H1 (cell line): ENCODE measurements around the gene ENDOU. TPM values are rescaled to one million over a fixed set of nuclear protein-coding genes. Genes with fewer than 3 reads are reported as not detected.

ENCODE experiments used
- CTCF ChIA-PET: fragments of 300-600 bp; sonication (Branson Sonifier 250); formaldehyde crosslinking; loops from one replicate; lab custom pipeline; 2021; ENCODE audit not compliant: partially characterized antibody; lab: Charles Lee
- POLR2A ChIA-PET: fragments of 300-600 bp; sonication (Branson Sonifier 250); formaldehyde crosslinking; loops from one replicate; lab custom pipeline; 2021; ENCODE audit warnings: inconsistent platforms; ENCODE audit not compliant: partially characterized antibody; lab: Charles Lee
- DNase-seq, 2 experiments: peaks; one replicate each; pipeline versions ENCODE4 v3.0.0 to v3.0.0-alpha.2; 2010 to 2022; ENCODE audit warnings: low spot score in 2 of 2, low read depth in 1 of 2, mixed read lengths in 1 of 2
- FAIRE-seq: peaks from 2 replicates; lab custom pipeline; 2011; peaks lifted over from hg19 to GRCh38; lab: Jason Lieb, UNC
- H2AFZ ChIP-seq: 2 replicates; pipeline ENCODE4 v1.8.1; 2012; ENCODE audit warnings: low read length, inconsistent platforms
- H2AK5ac ChIP-seq: 2 replicates; pipeline ENCODE4 v1.6.1; 2013; ENCODE audit warnings: low read depth, low read length
- H2BK120ac ChIP-seq: replicated peaks from 2 replicates; pipeline ENCODE3; 2013; ENCODE audit warnings: low read depth, low read length, inconsistent platforms
- H2BK12ac ChIP-seq: 2 replicates; pipeline ENCODE4 v1.6.1; 2013; ENCODE audit warnings: low read depth, low read length
- H2BK15ac ChIP-seq: 2 replicates; pipeline ENCODE4 v1.6.1; 2013; ENCODE audit warnings: low read length
- H2BK20ac ChIP-seq: 2 replicates; pipeline ENCODE4 v1.6.1; 2013; ENCODE audit warnings: low read length
- H2BK5ac ChIP-seq: 2 replicates; pipeline ENCODE4 v1.6.1; 2013; ENCODE audit warnings: low read depth, low read length
- H3K14ac ChIP-seq: 2 replicates; pipeline ENCODE4 v1.6.1; 2013; ENCODE audit warnings: inconsistent platforms; ENCODE audit not compliant: insufficient read length
- H3K18ac ChIP-seq: 2 replicates; pipeline ENCODE4 v1.6.1; 2013; ENCODE audit warnings: low read length; ENCODE audit errors: extremely low read depth
- H3K23ac ChIP-seq: 2 replicates; pipeline ENCODE4 v1.6.1; 2013; ENCODE audit warnings: inconsistent platforms; ENCODE audit not compliant: insufficient read length
- H3K23me2 ChIP-seq: 2 replicates; pipeline ENCODE4 v1.6.1; 2013; ENCODE audit warnings: low read depth, low read length
- H3K27ac ChIP-seq: 2 replicates; pipeline ENCODE4 v1.6.1; 2011; ENCODE audit warnings: low read depth, low read length, inconsistent platforms
- H3K27me3 ChIP-seq, 4 experiments: replicated peaks in 1 of 4; 1 replicate in 1 of 4; 2 replicates in 3 of 4; pipeline versions ENCODE4 v1.6.1 to v1.8.1; 2011 to 2013; ENCODE audit warnings: low read length in 3 of 4, mild to moderate bottlenecking in 3 of 4, inconsistent platforms in 2 of 4, mixed read lengths in 2 of 4, moderate library complexity in 1 of 4; ENCODE audit not compliant: control insufficient read depth in 3 of 4, insufficient read depth in 3 of 4; ENCODE audit errors: extremely low read depth in 1 of 4
- H3K36me3 ChIP-seq, 4 experiments: 2 replicates each; pipeline versions ENCODE4 v1.6.1 to v1.8.1; 2011 to 2013; ENCODE audit warnings: mild to moderate bottlenecking in 4 of 4, low read length in 3 of 4, moderate library complexity in 2 of 4, control low read depth in 1 of 4, inconsistent platforms in 1 of 4; ENCODE audit not compliant: insufficient read depth in 4 of 4, control insufficient read depth in 2 of 4
- H3K4ac ChIP-seq: replicated peaks from 2 replicates; pipeline ENCODE3; 2013; ENCODE audit warnings: low read length, low read depth, mixed read lengths, inconsistent platforms; ENCODE audit not compliant: insufficient read length
- H3K4me1 ChIP-seq, 4 experiments: replicated peaks in 1 of 4; 1 replicate in 1 of 4; 2 replicates in 3 of 4; pipeline versions ENCODE4 v1.6.1 to v1.8.1; 2011 to 2013; ENCODE audit warnings: low read length in 3 of 4, inconsistent platforms in 2 of 4, mixed read lengths in 1 of 4; ENCODE audit not compliant: insufficient read depth in 4 of 4, control insufficient read depth in 3 of 4
- H3K4me2 ChIP-seq, 2 experiments: 2 replicates each; pipeline versions ENCODE4 v1.6.1 to v1.8.1; 2011 to 2013; ENCODE audit warnings: low read depth in 2 of 2, low read length in 2 of 2, control low read depth in 1 of 2, inconsistent platforms in 1 of 2, mild to moderate bottlenecking in 1 of 2; ENCODE audit not compliant: insufficient read depth in 1 of 2
- H3K4me3 ChIP-seq, 4 experiments: fragments of 200-600, 300-600 bp in 1 of 4; sonication (generic), shearing (Covaris generic), sonication (Bioruptor Twin) in 1 of 4; 2 replicates each; pipeline versions ENCODE4 v1.5.1 to v1.8.1; 2011 to 2016; ENCODE audit warnings: low read length in 4 of 4, low read depth in 3 of 4, control low read depth in 2 of 4, inconsistent platforms in 2 of 4, mild to moderate bottlenecking in 2 of 4, mixed read lengths in 1 of 4, moderate library complexity in 1 of 4; ENCODE audit not compliant: insufficient read depth in 2 of 4; ENCODE audit errors: extremely low read depth in 1 of 4
- H3K56ac ChIP-seq: replicated peaks from 2 replicates; pipeline ENCODE3; 2013; ENCODE audit warnings: low read depth, mild to moderate bottlenecking, mixed read lengths, low read length, inconsistent platforms; ENCODE audit not compliant: insufficient read length
- H3K79me1 ChIP-seq: 2 replicates; pipeline ENCODE4 v1.6.1; 2013; ENCODE audit warnings: low read depth, low read length, control low read depth
- H3K79me2 ChIP-seq, 2 experiments: 2 replicates each; pipeline versions ENCODE4 v1.6.1 to v1.8.1; 2012 to 2013; ENCODE audit warnings: low read length in 2 of 2, mild to moderate bottlenecking in 2 of 2, inconsistent platforms in 1 of 2; ENCODE audit not compliant: insufficient read depth in 2 of 2, control insufficient read depth in 1 of 2
- H3K9ac ChIP-seq, 4 experiments: replicated peaks in 1 of 4; 1 replicate in 1 of 4; 2 replicates in 3 of 4; pipeline versions ENCODE4 v1.6.1 to v1.8.1; 2011 to 2013; ENCODE audit warnings: low read depth in 3 of 4, low read length in 3 of 4, control low read depth in 2 of 4, mild to moderate bottlenecking in 2 of 4, moderate library complexity in 2 of 4, inconsistent platforms in 1 of 4; ENCODE audit errors: extremely low read depth in 1 of 4
- H3K9me3 ChIP-seq, 2 experiments: 2 replicates each; pipeline versions ENCODE4 v1.6.1 to v1.8.1; 2012 to 2013; ENCODE audit warnings: mild to moderate bottlenecking in 2 of 2, moderate library complexity in 2 of 2, control low read depth in 1 of 2, inconsistent platforms in 1 of 2, low read depth in 1 of 2, low read length in 1 of 2, mixed read lengths in 1 of 2; ENCODE audit not compliant: insufficient read depth in 2 of 2
- H4K20me1 ChIP-seq, 2 experiments: replicated peaks in 1 of 2; 2 replicates each; pipeline versions ENCODE3 to v1.8.1; 2011 to 2013; ENCODE audit warnings: inconsistent platforms in 2 of 2, low read length in 2 of 2, mild to moderate bottlenecking in 1 of 2; ENCODE audit not compliant: insufficient read depth in 2 of 2, control insufficient read depth in 1 of 2
- H4K5ac ChIP-seq: 2 replicates; pipeline ENCODE4 v1.6.1; 2013; ENCODE audit warnings: low read length, low read depth, mixed read lengths, inconsistent platforms; ENCODE audit not compliant: insufficient read length
- H4K8ac ChIP-seq: 2 replicates; pipeline ENCODE4 v1.8.0; 2013; ENCODE audit warnings: mild to moderate bottlenecking, moderate library complexity, low read length, inconsistent platforms; ENCODE audit not compliant: insufficient read depth; ENCODE audit errors: extremely low read depth
- H4K91ac ChIP-seq: replicated peaks from 2 replicates; pipeline ENCODE3; 2013; ENCODE audit warnings: low read length, mixed read lengths, inconsistent platforms; ENCODE audit not compliant: insufficient read length
- ATF3 ChIP-seq: IDR thresholded peaks from 2 replicates; pipeline ENCODE4 v1.6.1; 2011; ENCODE audit warnings: low read depth, mild to moderate bottlenecking, low read length; ENCODE audit not compliant: insufficient read depth
- BCL11A ChIP-seq, 2 experiments: IDR thresholded peaks; one replicate each; pipeline ENCODE4 v1.6.1; 2011; ENCODE audit warnings: low read depth in 2 of 2, low read length in 2 of 2, mild to moderate bottlenecking in 2 of 2
- CHD1 ChIP-seq: IDR thresholded peaks from 2 replicates; pipeline ENCODE4 v1.6.1; 2012; ENCODE audit warnings: low read depth, low read length, improper control_type of control experiment
- CTCF ChIP-seq, 3 experiments: IDR thresholded peaks; 1 replicate in 2 of 3; 2 replicates in 1 of 3; pipeline versions ENCODE4 v1.5.1 to v1.6.1; 2011; ENCODE audit warnings: low read length in 3 of 3, mild to moderate bottlenecking in 3 of 3, inconsistent platforms in 2 of 3, low read depth in 1 of 3, moderate library complexity in 1 of 3; ENCODE audit not compliant: insufficient read depth in 1 of 3; ENCODE audit errors: control extremely low read depth in 1 of 3
- HDAC6 ChIP-seq: IDR thresholded peaks from one replicate; pipeline ENCODE4 v1.7.1; 2012; ENCODE audit warnings: low read depth, mild to moderate bottlenecking, inconsistent platforms, low read length, moderate library complexity
- KDM5A ChIP-seq: fragments of 200-600 bp; IDR thresholded peaks from 2 replicates; pipeline ENCODE4 v1.7.1; 2012; ENCODE audit warnings: mild to moderate bottlenecking, low read length, inconsistent platforms, mixed read lengths
- RFX5 ChIP-seq: IDR thresholded peaks from 2 replicates; pipeline ENCODE4 v1.6.1; 2011; ENCODE audit warnings: low read depth, low read length, improper control_type of control experiment, borderline replicate concordance
- SP1 ChIP-seq: IDR thresholded peaks from 2 replicates; pipeline ENCODE4 v1.6.1; 2011; ENCODE audit warnings: low read depth, low read length
- SUZ12 ChIP-seq: fragments of 200-600 bp; sonication (generic); IDR thresholded peaks from 2 replicates; pipeline ENCODE4 v1.6.1; 2012; ENCODE audit warnings: mild to moderate bottlenecking, inconsistent platforms, low read length, moderate library complexity, mixed read lengths
- TAF1 ChIP-seq: IDR thresholded peaks from 2 replicates; pipeline ENCODE4 v1.6.1; 2011; ENCODE audit warnings: mild to moderate bottlenecking, low read depth, low read length
- WGBS, 2 experiments: shearing (Covaris generic) in 1 of 2; methylation state at CpG; one replicate each; pipeline versions ENCODE4 v1.1.6 to v1.1.7; 2013 to 2015; ENCODE audit warnings: low lambda C conversion rate in 2 of 2, mixed read lengths in 2 of 2, inconsistent platforms in 1 of 2, low coverage in 1 of 2, missing lambda C conversion rate in 1 of 2; ENCODE audit not compliant: insufficient replicate concordance in 2 of 2, insufficient coverage in 1 of 2, insufficient read length in 1 of 2; ENCODE audit errors: extremely low coverage in 1 of 2, missing lambda C conversion rate in 1 of 2; 5-methylcytosine and 5-hydroxymethylcytosine counted together
- polyA plus RNA-seq, 7 experiments: library from polyadenylated mRNA; depleted of rRNA in 3 of 7; stranded (reverse) in 5 of 7; unstranded in 2 of 7; fragments of >200 nt in 5 of 7; fragments of 200-250 nt in 2 of 7; gene quantifications; 1 replicate in 5 of 7; 2 replicates in 1 of 7; 4 replicates in 1 of 7; pipeline versions ENCODE4 v1.2.1 to v1.2.3, GENCODE V29; 2011 to 2013; ENCODE audit warnings: missing spikeins in 2 of 7, mixed read lengths in 2 of 7
- total RNA-seq: library from RNA; stranded (reverse); fragmentation: NEBNext Ultra II Directional; extraction: Animal tissue kit (Norgen Biotek cat#: 25700); gene quantifications from 2 replicates; pipeline ENCODE4 v1.2.1, GENCODE V29; 2021

The ENDOU gene
- total and polyA plus RNA-seq, 2 of the 8 experiments (the other 6 are each of a cell fraction or from before 2014, with no cell fraction given): not detected

GRCh38 chr12:47757364-47757839 is 32.1 kb upstream of the ENDOU start:
- H2BK120ac ChIP-seq: no peak overlapping the region
- no peak overlapping the region for H3K56ac ChIP-seq
- no peak overlapping the region for H3K27ac ChIP-seq
- no peaks in the 10 kb centered on the region for H3K79me2 ChIP-seq
- H3K14ac ChIP-seq: no peak overlapping the region
- peak overlapping the region; percentile 68 for H4K91ac ChIP-seq
- no peaks in the 10 kb centered on the region for H3K36me3 ChIP-seq
- H2BK20ac ChIP-seq: 0 out of 2 replicates have a peak overlapping the region, but pooled peaks have one; percentile 21
- peaks cover 14 to 25% (median 16%) of the 10 kb centered on the region in 4 experiments for H3K4me1 ChIP-seq
- no peak overlapping the region for H3K4me3 ChIP-seq
- peak overlapping the region; percentile 96; the same call in 1 of the 2 replicates for H2BK12ac ChIP-seq
- peak overlapping the region; percentile 77; the same call in 1 of the 2 replicates for H2AK5ac ChIP-seq
- FAIRE-seq: no peak
- no peak overlapping the region for H4K5ac ChIP-seq
- H2BK15ac ChIP-seq: peak overlapping the region; percentile 97; the same call in 1 of the 2 replicates
- no peak overlapping the region for H3K18ac ChIP-seq
- ChIA-PET CTCF (interaction anchor here (1.0 to 64.6 kb wide), 11 partner anchors 22 to 113 kb away, joined by 3 to 2442 read pairs (median 5); partner anchors contain the start of genes ENDOU and SLC48A1), POLR2A (interaction anchor here (1.0 to 5.6 kb wide), 10 partner anchors 10 to 51 kb away, joined by 3 to 78 read pairs (median 4); partner anchors contain the start of gene SLC48A1)
- H3K27me3 ChIP-seq: peaks cover 0 to 2% (median 0%) of the 10 kb centered on the region in 4 experiments; a peak in 2 of 7 replicates
- H3K4ac ChIP-seq: no peak overlapping the region
- H2AFZ ChIP-seq: no peak overlapping the region
- no peaks in the 10 kb centered on the region for H4K20me1 ChIP-seq
- H3K23ac ChIP-seq: no peak overlapping the region
- H3K23me2 ChIP-seq: peaks cover 8% of the 10 kb centered on the region; the same call in 1 of the 2 replicates
- H3K4me2 ChIP-seq: peak overlapping the region; percentile 59 to 77; a peak in 2 of 4 replicates
- DNase-seq: no peak
- 92% methylated on average over 7 of the region's 7 CpGs; no CpG with 5 or more reads in 1 of the 2 experiments for WGBS, 2 experiments
- H2BK5ac ChIP-seq: peak overlapping the region; percentile 75; the same call in 1 of the 2 replicates
- H3K79me1 ChIP-seq: no peaks in the 10 kb centered on the region
- H3K9me3 ChIP-seq: no peaks in the 10 kb centered on the region
- no peak overlapping the region for H3K9ac ChIP-seq
- no peak overlapping the region for H4K8ac ChIP-seq
- TF ChIP-seq BCL11A (IDR thresholded peaks at IDR 0.05; ENCODE audit: low read depth in 2 of 2, low read length in 2 of 2) (no peak), ATF3 (no peak), KDM5A (no peak), CTCF (IDR thresholded peaks at IDR 0.05; ENCODE audit: control extremely low read depth in 1 of 3, insufficient read depth in 1 of 3, low read depth in 1 of 3, low read length in 3 of 3) (no peak), SP1 (no peak), HDAC6 (no peak), CHD1 (no peak), SUZ12 (no peak), TAF1 (no peak), RFX5 (no peak)
